ENCODE measurements around the gene CDH8.

- TF ChIP-seq CTCF (IDR thresholded peaks at IDR 0.05) (no peak), POLR2A (IDR thresholded peaks at IDR 0.05) (no peak)
These were observed 145.9 kb downstream of the CDH8 start for GRCh38 chr16:61890386-61890785.

Measured in gastroesophageal sphincter (tissue), 3 donors.